Small intestine (tissue), 7 donors: ENCODE results near the gene SAT2. TPM values are rescaled to one million over a fixed set of nuclear protein-coding genes. Genes with fewer than 3 reads are reported as not detected.

Source experiments
- DNase-seq, 2 donors: peaks; one replicate each; pipeline versions ENCODE4 v3.0.0 to v3.0.0-alpha.2; 2013
- FAIRE-seq: peaks from 2 replicates; lab custom pipeline; 2012; peaks lifted over from hg19 to GRCh38; lab: Jason Lieb, UNC
- H3K27ac ChIP-seq, 3 donors: one replicate each; pipeline ENCODE4 v1.5.1; 2013; ENCODE audit warnings: low read length in 2 of 3, mild to moderate bottlenecking in 2 of 3, control low read depth in 1 of 3, inconsistent platforms in 1 of 3, low read depth in 1 of 3, moderate library complexity in 1 of 3
- H3K27me3 ChIP-seq, 3 donors: one replicate each; pipeline ENCODE4 v1.6.1; 2013; ENCODE audit warnings: low read length in 3 of 3, inconsistent platforms in 1 of 3; ENCODE audit not compliant: control insufficient read depth in 3 of 3, insufficient read depth in 3 of 3
- H3K36me3 ChIP-seq, 3 donors: one replicate each; pipeline ENCODE4 v1.6.1; 2013; ENCODE audit warnings: low read length in 3 of 3, inconsistent platforms in 1 of 3, low read depth in 1 of 3, mild to moderate bottlenecking in 1 of 3, moderate library complexity in 1 of 3; ENCODE audit not compliant: control insufficient read depth in 3 of 3, insufficient read depth in 2 of 3
- H3K4me1 ChIP-seq, 3 donors: one replicate each; pipeline ENCODE4 v1.6.1; 2013; ENCODE audit warnings: low read length in 2 of 3, inconsistent platforms in 1 of 3, low read depth in 1 of 3, mild to moderate bottlenecking in 1 of 3, moderate library complexity in 1 of 3; ENCODE audit not compliant: control insufficient read depth in 3 of 3, insufficient read depth in 2 of 3
- H3K4me3 ChIP-seq, 3 donors: one replicate each; pipeline ENCODE4 v1.5.1; 2013; ENCODE audit warnings: low read length in 3 of 3, control low read depth in 1 of 3, inconsistent platforms in 1 of 3, low read depth in 1 of 3, mild to moderate bottlenecking in 1 of 3, moderate library complexity in 1 of 3
- H3K9me3 ChIP-seq, 2 donors: one replicate each; pipeline ENCODE4 v1.6.1; 2013; ENCODE audit warnings: low read depth in 1 of 2, low read length in 1 of 2; ENCODE audit not compliant: control insufficient read depth in 2 of 2, insufficient read depth in 1 of 2
- WGBS, 3 donors: extraction: QIAGEN DNeasy Blood & Tissue Kit; methylation state at CpG; one replicate each; pipeline ENCODE4 v1.1.7; 2013; 5-methylcytosine and 5-hydroxymethylcytosine counted together
- polyA plus RNA-seq, 4 donors: library from polyadenylated mRNA; stranded (reverse) in 3 of 4; unstranded in 1 of 4; fragments of 200-250 nt in 3 of 4; fragments of 120-200 nt in 1 of 4; gene quantifications; one replicate each; pipeline versions ENCODE4 v1.2.1 to v1.2.3, GENCODE V29; 2013
- donor health status: healthy with polysubstance abuse.
- donor health status: control.
- donor health status: control.
- donor health status: Bipolar disorder and iron deficiency.
- donor health status: healthy.

SAT2 gene
- polyA plus RNA-seq, 4 donors = 204 to 1,210 (median 689) TPM

- Histone ChIP-seq H3K27ac (peak overlapping the region in 1 of 3 donors; percentile 8), H3K4me1 (peaks cover 0 to 4% (median 0%) of the 10 kb centered on the region in 3 donors), H3K4me3 (no peak overlapping the region), H3K36me3 (peaks cover 0 to 6% (median 0%) of the 10 kb centered on the region in 3 donors), H3K27me3 (peaks cover 0 to 31% (median 5%) of the 10 kb centered on the region in 3 donors), H3K9me3 (no peaks in the 10 kb centered on the region)
- DNase-seq = peak in 1 of 2 donors; percentile 19
- FAIRE-seq = no peak
- 53 to 75% (median 67%) methylated on average over 10 of the region's 10 CpGs for WGBS, 3 donors
Measured at GRCh38 chr17:7656958-7657609, 29.5 kb upstream of the SAT2 start.

- Histone ChIP-seq H3K27me3 (peaks cover 0 to 45% (median 7%) of the 10 kb centered on the region in 3 donors), H3K36me3 (peaks cover 0 to 6% (median 0%) of the 10 kb centered on the region in 3 donors), H3K9me3 (no peaks in the 10 kb centered on the region), H3K4me3 (no peak overlapping the region), H3K27ac (no peak overlapping the region), H3K4me1 (peaks cover 0 to 11% (median 0%) of the 10 kb centered on the region in 3 donors)
- FAIRE-seq = no peak
- 82 to 92% (median 88%) methylated on average over 17 of the region's 17 CpGs for WGBS, 3 donors
- DNase-seq = no peak
Measured at GRCh38 chr17:7655541-7655840, 27.9 kb upstream of the SAT2 start.

- no peak for FAIRE-seq
Measured at GRCh38 chr17:7654832-7655540, 27.4 kb upstream of the SAT2 start.

GRCh38 chr17:7652388-7653356 lies 25.1 kb upstream of the SAT2 start:
- H3K27ac ChIP-seq = no peak overlapping the region
- H3K27me3 ChIP-seq = peaks cover 0 to 52% (median 7%) of the 10 kb centered on the region in 3 donors
- H3K36me3 ChIP-seq = peaks cover 0 to 6% (median 0%) of the 10 kb centered on the region in 3 donors
- FAIRE-seq = no peak
- 58 to 66% (median 64%) methylated on average over 9 to 12 of the region's 12 CpGs for WGBS, 3 donors
- H3K4me3 ChIP-seq = peak overlapping the region in 1 of 3 donors; percentile 41
- peaks cover 0 to 19% (median 0%) of the 10 kb centered on the region in 3 donors for H3K4me1 ChIP-seq
- no peaks in the 10 kb centered on the region for H3K9me3 ChIP-seq
- no peak for DNase-seq

More at GRCh38 chr17:7654832-7655540, 27.4 kb upstream of the SAT2 start:
- 75 to 87% (median 78%) methylated on average over 16 of the region's 16 CpGs for WGBS, 3 donors
- H3K27me3 ChIP-seq = peaks cover 0 to 50% (median 7%) of the 10 kb centered on the region in 3 donors
- H3K27ac ChIP-seq = no peak overlapping the region
- H3K4me3 ChIP-seq = no peak overlapping the region
- H3K36me3 ChIP-seq = peaks cover 0 to 6% (median 0%) of the 10 kb centered on the region in 3 donors
- no peaks in the 10 kb centered on the region for H3K9me3 ChIP-seq
- H3K4me1 ChIP-seq = peaks cover 0 to 16% (median 0%) of the 10 kb centered on the region in 3 donors
- no peak for DNase-seq

- H3K36me3 ChIP-seq = peaks cover 0 to 6% (median 0%) of the 10 kb centered on the region in 3 donors
- peaks cover 0 to 14% (median 0%) of the 10 kb centered on the region in 3 donors for H3K4me1 ChIP-seq
- H3K27ac ChIP-seq = no peak overlapping the region
- FAIRE-seq (no peak), DNase-seq (peak in 1 of 2 donors; percentile 38)
- H3K4me3 ChIP-seq = peak overlapping the region in 2 of 3 donors; percentile 38 to 41
- WGBS, 3 donors = 4 to 8% (median 6%) methylated on average over 32 to 54 of the region's 54 CpGs
- no peaks in the 10 kb centered on the region for H3K9me3 ChIP-seq
- H3K27me3 ChIP-seq = peaks cover 0 to 46% (median 7%) of the 10 kb centered on the region in 3 donors
Measured at GRCh38 chr17:7651665-7652387, 24.2 kb upstream of the SAT2 start.

GRCh38 chr17:7651097-7651664 lies 23.6 kb upstream of the SAT2 start:
- Histone ChIP-seq H3K27ac (no peak overlapping the region), H3K9me3 (no peaks in the 10 kb centered on the region), H3K27me3 (peaks cover 0 to 46% (median 7%) of the 10 kb centered on the region in 3 donors), H3K4me3 (peak overlapping the region; percentile 16 to 41 (median 38)), H3K36me3 (peaks cover 0 to 6% (median 0%) of the 10 kb centered on the region in 3 donors), H3K4me1 (peaks cover 0 to 14% (median 0%) of the 10 kb centered on the region in 3 donors)
- WGBS, 3 donors = 1 to 2% (median 1%) methylated on average over 34 to 45 of the region's 45 CpGs
- no peak for FAIRE-seq
- peak in 1 of 2 donors; percentile 14 for DNase-seq

- FAIRE-seq (no peak), DNase-seq (peak; percentile 60 to 87)
- no peaks in the 10 kb centered on the region for H3K9me3 ChIP-seq
- H3K27me3 ChIP-seq = peaks cover 0 to 46% (median 7%) of the 10 kb centered on the region in 3 donors
- H3K4me1 ChIP-seq = peaks cover 0 to 14% (median 0%) of the 10 kb centered on the region in 3 donors
- peak within 1 kb of the TSS; percentile 16 to 41 (median 38) for H3K4me3 ChIP-seq
- H3K36me3 ChIP-seq = peaks cover 0 to 6% (median 0%) of the 10 kb centered on the region in 3 donors
- 0 to 1% (median 1%) methylated on average over 22 to 34 of the region's 34 CpGs for WGBS, 3 donors
- peak within 1 kb of the TSS in 1 of 3 donors; percentile 23 for H3K27ac ChIP-seq
Measured at GRCh38 chr17:7650509-7651096, 23.0 kb upstream of the SAT2 start, which contains the start of gene ATP1B2. Gene ATP1B2, plus strand, starts transcription at chr17:7650926. Its CDS starts 593 bp downstream, at chr17:7651519.
